Trophoblast cell (in vitro differentiated cells and primary cell): ENCODE data around the gene FIZ1.

ENCODE experiments used
- DNase-seq, 2 donors: peaks; one replicate each; pipeline ENCODE4 v3.0.0-alpha.2; 2016
- H2AFZ ChIP-seq: 2 replicates; pipeline ENCODE4 v1.6.1; 2013; ENCODE audit warnings: low read length, moderate library complexity, mild to moderate bottlenecking; ENCODE audit not compliant: insufficient read depth, poor library complexity
- H2AK5ac ChIP-seq: 2 replicates; pipeline ENCODE4 v1.6.1; 2013; ENCODE audit warnings: mild to moderate bottlenecking, low read length
- H2BK120ac ChIP-seq: 2 replicates; pipeline ENCODE4 v1.6.1; 2013; ENCODE audit warnings: low read length, mild to moderate bottlenecking, moderate library complexity; ENCODE audit not compliant: insufficient read depth, poor library complexity
- H2BK12ac ChIP-seq: 2 replicates; pipeline ENCODE4 v1.6.1; 2013; ENCODE audit warnings: mild to moderate bottlenecking, low read length, moderate library complexity
- H2BK5ac ChIP-seq: 2 replicates; pipeline ENCODE4 v1.6.1; 2013; ENCODE audit warnings: low read length, low read depth, moderate library complexity, mild to moderate bottlenecking; ENCODE audit not compliant: poor library complexity
- H3K14ac ChIP-seq: 2 replicates; pipeline ENCODE4 v1.6.1; 2013; ENCODE audit warnings: mild to moderate bottlenecking, low read length
- H3K18ac ChIP-seq: 2 replicates; pipeline ENCODE4 v1.6.1; 2013; ENCODE audit warnings: mild to moderate bottlenecking, low read length
- H3K23ac ChIP-seq: 2 replicates; pipeline ENCODE4 v1.6.1; 2013; ENCODE audit warnings: low read length
- H3K27ac ChIP-seq: 2 replicates; pipeline ENCODE4 v1.5.1; 2013; ENCODE audit warnings: low read depth, mild to moderate bottlenecking, inconsistent platforms, low read length, moderate library complexity
- H3K27me3 ChIP-seq: 2 replicates; pipeline ENCODE4 v1.6.1; 2013; ENCODE audit warnings: inconsistent platforms, mild to moderate bottlenecking, low read length, moderate library complexity; ENCODE audit not compliant: insufficient read depth
- H3K36me3 ChIP-seq, 2 experiments: 1 replicate in 1 of 2; 2 replicates in 1 of 2; pipeline ENCODE4 v1.6.1; 2013; ENCODE audit warnings: low read length in 2 of 2, mild to moderate bottlenecking in 2 of 2, moderate library complexity in 1 of 2; ENCODE audit not compliant: insufficient read depth in 2 of 2, control insufficient read depth in 1 of 2
- H3K4ac ChIP-seq: 2 replicates; pipeline ENCODE4 v1.6.1; 2013; ENCODE audit warnings: low read depth, mild to moderate bottlenecking, low read length, moderate library complexity
- H3K4me1 ChIP-seq, 2 experiments: 1 replicate in 1 of 2; 2 replicates in 1 of 2; pipeline ENCODE4 v1.6.1; 2013; ENCODE audit warnings: low read length in 2 of 2, mild to moderate bottlenecking in 2 of 2, moderate library complexity in 1 of 2; ENCODE audit not compliant: insufficient read depth in 2 of 2, control insufficient read depth in 1 of 2
- H3K4me2 ChIP-seq: 2 replicates; pipeline ENCODE4 v1.6.1; 2013; ENCODE audit warnings: inconsistent platforms, mild to moderate bottlenecking, low read length, moderate library complexity
- H3K4me3 ChIP-seq: 2 replicates; pipeline ENCODE4 v1.5.1; 2013; ENCODE audit warnings: mild to moderate bottlenecking, low read depth, low read length, inconsistent platforms
- H3K79me1 ChIP-seq: one replicate; pipeline ENCODE4 v1.6.1; 2013; ENCODE audit warnings: low read length
- H3K79me2 ChIP-seq: 2 replicates; pipeline ENCODE4 v1.6.1; 2013; ENCODE audit warnings: low read length, mild to moderate bottlenecking; ENCODE audit not compliant: control insufficient read depth, insufficient read depth, poor library complexity
- H3K9ac ChIP-seq: 2 replicates; pipeline ENCODE4 v1.6.1; 2013; ENCODE audit warnings: mild to moderate bottlenecking, low read length
- H3K9me3 ChIP-seq: 2 replicates; pipeline ENCODE4 v1.6.1; 2013; ENCODE audit warnings: low read depth, mild to moderate bottlenecking, control low read depth, inconsistent platforms, low read length; ENCODE audit not compliant: insufficient read depth
- H4K12ac ChIP-seq: 2 replicates; pipeline ENCODE4 v1.6.1; 2013; ENCODE audit warnings: low read depth, mild to moderate bottlenecking, low read length, moderate library complexity
- H4K8ac ChIP-seq: 2 replicates; pipeline ENCODE4 v1.6.1; 2013; ENCODE audit warnings: low read depth, mild to moderate bottlenecking, low read length, moderate library complexity
- H4K91ac ChIP-seq: one replicate; pipeline ENCODE4 v1.6.1; 2013; ENCODE audit warnings: low read depth, mild to moderate bottlenecking, low read length, moderate library complexity
- WGBS: extraction: QIAGEN DNeasy Blood & Tissue Kit; methylation state at CpG from one replicate; pipeline ENCODE4 v1.1.7; 2013; ENCODE audit warnings: missing lambda C conversion rate; ENCODE audit not compliant: insufficient read length, insufficient coverage; ENCODE audit errors: extremely low coverage; 5-methylcytosine and 5-hydroxymethylcytosine counted together

Gene FIZ1

DNA sequence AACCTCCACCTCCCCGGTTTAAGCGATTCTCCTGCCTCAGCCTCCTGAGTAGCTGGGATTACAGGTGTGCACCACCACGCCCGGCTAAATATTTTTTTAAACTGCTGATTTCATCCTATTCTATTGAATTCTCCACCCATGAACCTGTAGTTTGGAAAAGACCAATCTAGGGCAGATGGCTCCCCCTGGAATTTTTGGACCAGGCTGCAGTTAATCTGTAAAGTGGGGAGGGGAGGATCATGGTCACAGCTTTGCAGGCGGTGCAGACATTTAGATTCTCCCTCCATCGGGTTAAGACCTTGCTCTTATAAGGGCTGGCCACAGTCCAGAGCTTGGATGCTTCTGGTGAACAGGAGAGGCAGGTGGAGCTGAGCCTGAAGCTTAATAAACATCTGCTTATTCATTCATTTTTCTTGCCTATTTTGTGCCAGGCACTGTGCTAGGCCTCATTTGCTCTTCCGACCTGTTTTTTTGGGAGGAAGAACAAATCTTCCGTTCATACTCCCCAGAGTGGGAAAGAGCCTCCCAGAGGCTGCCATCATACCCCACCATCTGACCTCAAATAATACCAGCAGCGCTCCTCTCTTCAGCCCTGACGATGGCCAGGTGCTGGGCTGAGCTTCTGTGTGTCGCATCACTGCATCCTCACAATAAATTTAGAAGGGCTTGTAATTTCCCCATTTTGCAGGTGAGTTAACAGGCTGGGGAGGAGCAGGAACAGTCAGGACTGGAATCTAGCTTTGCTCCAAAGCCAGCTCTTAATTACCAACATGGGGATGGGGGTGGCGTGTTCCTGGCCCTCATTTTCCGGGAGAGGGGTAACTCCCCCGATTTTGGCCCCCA lies 47.8 kb upstream of the FIZ1 start:
- Histone ChIP-seq H3K9ac (peak overlapping the region; percentile 51), H2BK12ac (no peak overlapping the region), H3K18ac (peak overlapping the region; percentile 16), H3K9me3 (no peaks in the 10 kb centered on the region), H4K8ac (peak overlapping the region; percentile 85), H2AK5ac (no peak overlapping the region), H3K4me3 (peak overlapping the region; percentile 93), H4K12ac (peak overlapping the region; percentile 54), H3K27me3 (no peaks in the 10 kb centered on the region), H3K4me1 (peaks cover 11 to 24% of the 10 kb centered on the region in 2 experiments), H3K79me2 (peaks cover 19% of the 10 kb centered on the region), H2AFZ (no peak overlapping the region), H3K23ac (no peak overlapping the region), H3K36me3 (peaks cover 26% of the 10 kb centered on the region in 2 experiments), H2BK5ac (peak overlapping the region; percentile 13), H3K79me1 (peaks cover 20% of the 10 kb centered on the region), H3K4ac (no peak overlapping the region), H2BK120ac (no peak overlapping the region), H4K91ac (peak overlapping the region; percentile 93), H3K27ac (no peak overlapping the region), H3K14ac (peak overlapping the region; percentile 23), H3K4me2 (peak overlapping the region; percentile 92)
- peak in 1 of 2 donors; percentile 38 for DNase-seq
- no CpG with 5 or more reads among the region's 14 CpGs for WGBS

DNA sequence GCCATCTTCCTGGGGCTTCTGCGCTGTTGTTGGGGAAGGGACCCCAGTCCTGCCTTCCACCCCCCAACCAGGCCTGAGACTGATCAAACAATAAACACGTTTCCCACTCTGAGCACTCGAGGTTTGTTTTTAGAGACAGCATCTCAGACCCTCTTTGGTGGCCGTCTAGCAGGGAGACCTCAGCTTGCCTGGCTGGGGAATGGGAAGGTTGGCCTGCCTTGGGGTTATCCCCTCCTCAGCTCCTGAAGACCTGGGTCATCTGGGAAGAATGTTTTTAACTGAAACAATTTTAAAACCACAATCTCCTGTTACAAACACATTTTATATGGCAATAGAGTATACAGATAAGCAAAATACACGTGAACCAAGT lies 46.2 kb upstream of the FIZ1 start:
- H4K91ac ChIP-seq: no peak overlapping the region
- H2BK120ac ChIP-seq: no peak overlapping the region
- H3K4me3 ChIP-seq: no peak overlapping the region
- peaks cover 18 to 23% of the 10 kb centered on the region in 2 experiments for H3K36me3 ChIP-seq
- peaks cover 25% of the 10 kb centered on the region for H3K79me2 ChIP-seq
- H3K18ac ChIP-seq: no peak overlapping the region
- H3K27ac ChIP-seq: no peak overlapping the region
- no peak overlapping the region for H2BK12ac ChIP-seq
- no CpG with 5 or more reads among the region's 5 CpGs for WGBS
- no peaks in the 10 kb centered on the region for H3K27me3 ChIP-seq
- no peak overlapping the region for H2AK5ac ChIP-seq
- H4K12ac ChIP-seq: no peak overlapping the region
- H3K9ac ChIP-seq: no peak overlapping the region
- no peak overlapping the region for H3K4ac ChIP-seq
- peaks cover 11 to 25% of the 10 kb centered on the region in 2 experiments for H3K4me1 ChIP-seq
- no peaks in the 10 kb centered on the region for H3K9me3 ChIP-seq
- no peak for DNase-seq
- H2BK5ac ChIP-seq: no peak overlapping the region
- no peak overlapping the region for H4K8ac ChIP-seq
- H2AFZ ChIP-seq: no peak overlapping the region
- no peak overlapping the region for H3K14ac ChIP-seq
- peaks cover 29% of the 10 kb centered on the region for H3K79me1 ChIP-seq
- H3K23ac ChIP-seq: no peak overlapping the region
- H3K4me2 ChIP-seq: no peak overlapping the region

DNA sequence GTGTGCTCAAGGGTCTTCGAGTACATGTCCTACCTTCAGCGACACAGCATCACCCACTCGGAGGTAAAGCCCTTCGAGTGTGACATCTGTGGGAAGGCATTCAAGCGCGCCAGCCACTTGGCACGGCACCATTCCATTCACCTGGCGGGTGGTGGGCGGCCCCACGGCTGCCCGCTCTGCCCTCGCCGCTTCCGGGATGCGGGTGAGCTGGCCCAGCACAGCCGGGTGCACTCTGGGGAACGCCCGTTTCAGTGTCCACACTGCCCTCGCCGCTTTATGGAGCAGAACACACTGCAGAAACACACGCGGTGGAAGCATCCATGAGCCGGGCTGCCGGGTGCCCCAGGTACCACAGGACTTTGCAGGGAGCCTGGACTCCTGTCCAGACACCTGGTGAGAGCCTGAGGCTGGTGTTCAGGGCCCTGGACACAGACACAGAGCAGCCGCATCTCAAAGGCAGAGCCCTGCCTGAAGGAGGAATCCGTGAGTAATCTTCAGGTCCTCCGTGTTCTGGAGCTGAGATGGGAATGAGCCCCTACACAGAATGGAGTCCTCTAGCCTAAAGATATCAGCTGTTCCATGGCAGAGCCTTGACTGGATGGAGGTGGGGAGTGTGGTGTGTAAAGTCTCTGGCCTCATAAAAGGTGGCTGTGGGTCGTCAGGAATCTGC lies 45.7 kb upstream of the FIZ1 start:
- Histone ChIP-seq H3K23ac (no peak overlapping the region), H2AK5ac (no peak overlapping the region), H3K27me3 (no peaks in the 10 kb centered on the region), H3K4ac (peak overlapping the region; percentile 96), H3K4me2 (peak overlapping the region; percentile 87), H4K12ac (no peak overlapping the region), H4K8ac (no peak overlapping the region), H2BK5ac (no peak overlapping the region), H3K4me1 (peaks cover 16 to 30% of the 10 kb centered on the region in 2 experiments), H3K9me3 (no peaks in the 10 kb centered on the region), H3K9ac (no peak overlapping the region), H4K91ac (no peak overlapping the region), H3K27ac (no peak overlapping the region), H2BK12ac (no peak overlapping the region), H3K14ac (no peak overlapping the region), H3K79me2 (peaks cover 27% of the 10 kb centered on the region), H3K79me1 (peaks cover 31% of the 10 kb centered on the region), H3K36me3 (peaks cover 16 to 18% of the 10 kb centered on the region in 2 experiments), H3K4me3 (no peak overlapping the region), H2BK120ac (no peak overlapping the region), H2AFZ (no peak overlapping the region), H3K18ac (no peak overlapping the region)
- DNase-seq: no peak
- WGBS: no CpG with 5 or more reads among the region's 28 CpGs

DNA sequence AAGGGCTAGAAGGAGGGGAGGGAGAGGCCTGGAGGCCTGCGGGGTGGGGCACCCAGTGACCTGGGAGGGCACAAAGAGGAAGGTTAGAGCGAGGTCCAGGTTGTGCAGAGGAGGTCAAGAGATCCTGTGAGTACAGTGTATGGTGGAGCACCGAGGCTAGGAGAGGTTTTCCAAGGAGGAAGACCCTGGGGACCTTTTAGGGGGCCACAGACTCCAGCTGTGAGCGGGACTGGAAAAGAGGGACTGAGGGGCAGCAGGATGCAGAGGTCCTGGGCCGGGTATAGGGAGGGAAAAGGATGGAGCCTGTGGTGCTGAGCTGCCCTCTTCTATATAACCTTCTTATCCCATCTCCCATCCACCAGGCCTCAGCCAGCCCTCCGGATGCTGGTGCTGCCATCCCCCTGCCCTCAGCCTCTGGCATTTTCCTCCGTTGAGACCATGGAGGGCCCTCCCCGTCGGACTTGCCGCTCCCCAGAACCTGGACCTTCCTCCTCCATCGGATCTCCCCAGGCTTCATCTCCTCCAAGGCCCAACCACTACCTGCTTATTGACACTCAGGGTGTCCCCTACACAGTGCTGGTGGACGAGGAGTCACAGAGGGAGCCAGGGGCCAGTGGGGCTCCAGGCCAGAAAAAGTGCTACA lies 45.0 kb upstream of the FIZ1 start:
- peak overlapping the region; percentile 80 for H3K14ac ChIP-seq
- no CpG with 5 or more reads among the region's 12 CpGs for WGBS
- DNase-seq: no peak
- peak overlapping the region; percentile 94 for H3K9ac ChIP-seq
- no peaks in the 10 kb centered on the region for H3K9me3 ChIP-seq
- H3K4me3 ChIP-seq: peak overlapping the region; percentile 85
- H3K4me2 ChIP-seq: peak overlapping the region; percentile 87
- peaks cover 13% of the 10 kb centered on the region in 2 experiments for H3K36me3 ChIP-seq
- H4K8ac ChIP-seq: peak overlapping the region; percentile 85
- H4K91ac ChIP-seq: peak overlapping the region; percentile 69
- H3K18ac ChIP-seq: no peak overlapping the region
- H3K27me3 ChIP-seq: no peaks in the 10 kb centered on the region
- H2BK5ac ChIP-seq: peak overlapping the region; percentile 37
- H3K79me1 ChIP-seq: peaks cover 31% of the 10 kb centered on the region
- H2AK5ac ChIP-seq: peak overlapping the region; percentile 79
- H3K4me1 ChIP-seq: peaks cover 18 to 32% of the 10 kb centered on the region in 2 experiments
- no peak overlapping the region for H2BK12ac ChIP-seq
- H2AFZ ChIP-seq: no peak overlapping the region
- peaks cover 27% of the 10 kb centered on the region for H3K79me2 ChIP-seq
- no peak overlapping the region for H3K23ac ChIP-seq
- H3K27ac ChIP-seq: no peak overlapping the region
- peak overlapping the region; percentile 21 for H2BK120ac ChIP-seq
- peak overlapping the region; percentile 96 for H3K4ac ChIP-seq
- H4K12ac ChIP-seq: peak overlapping the region; percentile 62
